HepG2 (cell line): ENCODE results near the gene RASD2. TPM values are rescaled to one million over a fixed set of nuclear protein-coding genes. Genes with fewer than 3 reads are reported as not detected.

Source experiments
- ATAC-seq: fragments of 200-7000 bp; cut with Tn5 transposase; 3 replicates; pipeline ENCODE4 v1.9.1; 2020; ENCODE audit warnings: mild to moderate bottlenecking, moderate library complexity
- BruUV-seq: library from RNA; stranded (reverse); fragments of 400-500 nt; replicated peaks from 2 replicates; lab custom pipeline; 2021; lab: Mats Ljungman, UMichigan
- CTCF ChIA-PET: fragments of 300-600 bp; formaldehyde crosslinking; extraction: SDS; loops from one replicate; lab custom pipeline; 2021; ENCODE audit warnings: low total read pairs, inconsistent platforms, low intra/inter-chr PET ratio; lab: Yijun Ruan, JAX
- POLR2A ChIA-PET: fragments of 350-600 bp; sonication (Branson Sonifier 250); formaldehyde crosslinking; loops from one replicate; lab custom pipeline; 2020; ENCODE audit warnings: antibody characterized with exemption, inconsistent platforms; lab: Yijun Ruan, JAX
- DNase-seq: peaks from one replicate; pipeline ENCODE4 v3.0.0-alpha.2; 2015; ENCODE audit warnings: low spot score
- FAIRE-seq: peaks from 3 replicates; lab custom pipeline; 2011; peaks lifted over from hg19 to GRCh38; lab: Jason Lieb, UNC
- H2AFZ ChIP-seq: one replicate; pipeline ENCODE4 v1.6.1; 2011; ENCODE audit warnings: low read length, inconsistent platforms
- H3K27ac ChIP-seq: fragments of 300-600 bp; 3 replicates; pipeline ENCODE4 v1.8.0; 2011; ENCODE audit warnings: mixed run types, mild to moderate bottlenecking, mixed read lengths, low read length, inconsistent platforms; ENCODE audit not compliant: insufficient read depth; ENCODE audit errors: extremely low read length
- H3K27me3 ChIP-seq, 2 experiments: fragments of 200-600 bp in 1 of 2; 2 replicates in 1 of 2; 3 replicates in 1 of 2; pipeline versions ENCODE4 v1.6.0 to v1.8.0; 2011; ENCODE audit warnings: low read length in 2 of 2, mild to moderate bottlenecking in 2 of 2, moderate library complexity in 2 of 2, inconsistent platforms in 1 of 2; ENCODE audit not compliant: insufficient read depth in 2 of 2, control insufficient read depth in 1 of 2
- H3K36me3 ChIP-seq, 2 experiments: fragments of 200-600 bp in 1 of 2; replicated peaks in 1 of 2; 2 replicates in 1 of 2; 3 replicates in 1 of 2; pipeline versions ENCODE4 v1.5.1 to v1.8.0; 2011; ENCODE audit warnings: low read length in 2 of 2, inconsistent platforms in 1 of 2; ENCODE audit not compliant: insufficient read depth in 2 of 2, control insufficient read depth in 1 of 2
- H3K4me1 ChIP-seq: 2 replicates; pipeline ENCODE4 v1.5.1; 2012; ENCODE audit warnings: low read length, inconsistent platforms; ENCODE audit not compliant: insufficient read depth
- H3K4me2 ChIP-seq: 2 replicates; pipeline ENCODE4 v1.6.0; 2011; ENCODE audit warnings: low read depth, low read length, inconsistent platforms
- H3K4me3 ChIP-seq, 3 experiments: fragments of 200-600 bp in 1 of 3; sonication (generic), shearing (Covaris generic) in 1 of 3; replicated peaks in 1 of 3; 2 replicates each; pipeline ENCODE4 v1.5.1; 2011 to 2016; ENCODE audit warnings: low read length in 3 of 3, inconsistent platforms in 2 of 3, low read depth in 2 of 3, mild to moderate bottlenecking in 2 of 3, control low read depth in 1 of 3, mixed read lengths in 1 of 3; ENCODE audit not compliant: insufficient read depth in 1 of 3
- H3K79me2 ChIP-seq: one replicate; pipeline ENCODE4 v1.6.1; 2011; ENCODE audit warnings: low read length, inconsistent platforms; ENCODE audit not compliant: insufficient read depth
- H3K9ac ChIP-seq: 2 replicates; pipeline ENCODE4 v1.6.0; 2011; ENCODE audit warnings: mild to moderate bottlenecking, low read depth, low read length, inconsistent platforms; ENCODE audit not compliant: insufficient read depth
- H3K9me3 ChIP-seq: 2 replicates; pipeline ENCODE4 v1.5.1; 2012; ENCODE audit warnings: mild to moderate bottlenecking, low read length
- H4K20me1 ChIP-seq: 2 replicates; pipeline ENCODE4 v1.6.0; 2011; ENCODE audit warnings: inconsistent platforms, mild to moderate bottlenecking, low read length, moderate library complexity; ENCODE audit not compliant: insufficient read depth
- ATF7 ChIP-seq, 2 experiments: fragments of 450-650 bp in 1 of 2; sonication (generic) in 1 of 2; formaldehyde crosslinking in 1 of 2; IDR thresholded peaks; 2 replicates each; pipeline versions ENCODE4 v1.4.0 to v1.6.1; 2016 to 2020; ENCODE audit warnings: antibody characterized with exemption in 1 of 2, mild to moderate bottlenecking in 1 of 2, missing genetic modification reagents in 1 of 2
- CREB1 ChIP-seq, 2 experiments: fragments of 450-650 bp in 1 of 2; IDR thresholded peaks; 2 replicates each; pipeline ENCODE4 v1.6.1; 2016 to 2017; ENCODE audit warnings: control low read depth in 1 of 2, mild to moderate bottlenecking in 1 of 2, missing compliant biosample characterization in 1 of 2, missing genetic modification characterization in 1 of 2
- HIC2 ChIP-seq: sonication (generic); formaldehyde crosslinking; IDR thresholded peaks from 2 replicates; pipeline ENCODE4 v1.9.0; 2022; ENCODE audit warnings: low read depth, missing genetic modification reagents
- IKZF1 ChIP-seq: fragments of 450-650 bp; IDR thresholded peaks from 2 replicates; pipeline ENCODE4 v1.7.1; 2016
- MNT ChIP-seq: fragments of 450-650 bp; IDR thresholded peaks from 2 replicates; pipeline ENCODE4 v1.6.1; 2016
- NONO ChIP-seq, 2 experiments: fragments of 450-650 bp in 1 of 2; sonication (generic) in 1 of 2; formaldehyde crosslinking in 1 of 2; IDR thresholded peaks in 1 of 2; conservative IDR thresholded peaks in 1 of 2; 2 replicates each; pipeline versions ENCODE4 v1.6.1 to v1.8.0; 2017 to 2022; ENCODE audit warnings: mild to moderate bottlenecking in 1 of 2, missing genetic modification reagents in 1 of 2, moderate library complexity in 1 of 2
- RCOR2 ChIP-seq: IDR thresholded peaks from 2 replicates; pipeline ENCODE4 v1.6.1; 2016; ENCODE audit warnings: missing biosample characterization, missing genetic modification reagents
- TRIM22 ChIP-seq: fragments of 450-650 bp; IDR thresholded peaks from 2 replicates; pipeline ENCODE4 v1.6.1; 2017
- ZNF329 ChIP-seq: sonication (generic); formaldehyde crosslinking; IDR thresholded peaks from 2 replicates; pipeline ENCODE4 v1.9.0; 2021; ENCODE audit warnings: low read depth, mild to moderate bottlenecking, missing genetic modification reagents
- ZNF646 ChIP-seq: sonication (generic); formaldehyde crosslinking; IDR thresholded peaks from 2 replicates; pipeline ENCODE4 v1.9.0; 2021; ENCODE audit warnings: mild to moderate bottlenecking, missing genetic modification reagents
- WGBS: methylation state at CpG from one replicate; pipeline ENCODE4 v1.1.6; 2017; ENCODE audit warnings: low lambda C conversion rate; 5-methylcytosine and 5-hydroxymethylcytosine counted together
- in situ Hi-C: cut with HindIII; loops from 2 replicates; pipeline ENCODE4 v1.10.0; 2017; ENCODE audit warnings: low pct_unique_long_range_greater_than_20kb; ENCODE audit not compliant: extremely low pct_ligation_motif_present
- intact Hi-C: fragments of 100-400 bp; cut with micrococcal nuclease; formaldehyde crosslinking; loops from one replicate; pipeline ENCODE4 v1.10.0; 2022; ENCODE audit not compliant: unreplicated experiment
- polyA plus RNA-seq, 8 experiments: library from polyadenylated mRNA; depleted of rRNA in 3 of 8; stranded (reverse) in 7 of 8; unstranded in 1 of 8; fragments of >200 nt; fragmentation: Illumina TruSeq in 4 of 8; extraction: Trizol in 4 of 8; gene quantifications; 2 replicates each; pipeline versions ENCODE4 v1.2.1 to v1.2.3, GENCODE V29; 2011 to 2016; ENCODE audit warnings: low read depth in 4 of 8, missing spikeins in 1 of 8, mixed read lengths in 1 of 8; ENCODE audit not compliant: insufficient read depth in 1 of 8
- total RNA-seq, 5 experiments: library from RNA; depleted of rRNA; stranded (reverse); fragments of >200 nt; fragmentation: Illumina TruSeq; extraction: Trizol; gene quantifications; 2 replicates each; pipeline ENCODE4 v1.2.3, GENCODE V29; 2016; ENCODE audit warnings: low read depth in 1 of 5

The RASD2 gene
- total and polyA plus RNA-seq, 2 of the 13 experiments (the other 11 are each of a cell fraction or from before 2014, with no cell fraction given): not detected

- 26% methylated on average over 9 of the region's 9 CpGs for WGBS
- in situ Hi-C loops: no loop called here
- Histone ChIP-seq H3K36me3 (no peaks in the 10 kb centered on the region), H3K9me3 (no peaks in the 10 kb centered on the region), H3K27ac (no peak overlapping the region), H3K79me2 (no peaks in the 10 kb centered on the region), H2AFZ (no peak overlapping the region), H4K20me1 (no peaks in the 10 kb centered on the region), H3K9ac (no peak overlapping the region), H3K4me3 (no peak overlapping the region), H3K4me2 (no peak overlapping the region), H3K4me1 (no peaks in the 10 kb centered on the region), H3K27me3 (peaks cover 2 to 14% of the 10 kb centered on the region in 2 experiments; a peak in 3 of 5 replicates)
- DNase-seq (no peak), FAIRE-seq (no peak), ATAC-seq (no peak)
- ChIA-PET POLR2A (no interaction called here), CTCF (no interaction called here)
- intact Hi-C loops: no loop called here
- BruUV-seq: no TSS peak
- TF ChIP-seq CREB1 (IDR thresholded peaks at IDR 0.05) (0 out of 2 replicates have a peak, but pooled peaks have one; percentile 8), CREB1 (CRISPR knock-in tag; IDR thresholded peaks at IDR 0.05) (no peak), ZNF329 (no peak), ATF7 (IDR thresholded peaks at IDR 0.05) (peak; percentile 14; the same call in 1 of the 2 replicates), ATF7 (CRISPR knock-in tag; IDR thresholded peaks at IDR 0.05) (no peak), IKZF1 (peak; percentile 38; the same call in 1 of the 2 replicates), RCOR2 (CRISPR knock-in tag) (no peak), MNT (peak; percentile 97), TRIM22 (0 out of 2 replicates have a peak, but pooled peaks have one; percentile 34), HIC2 (no peak), ZNF646 (CRISPR knock-in tag) (peak; percentile 56; the same call in 1 of the 2 replicates), NONO (IDR thresholded peaks at IDR 0.05) (0 out of 2 replicates have a peak, but pooled peaks have one; percentile 3), NONO (CRISPR knock-in tag; conservative IDR thresholded peaks at IDR 0.05) (no peak)
Observed at GRCh38 chr22:35601743-35602615, 61.3 kb downstream of the RASD2 start.
